ENCODE data around the gene MYPN.
A peak's percentile ranks its signal among the peaks of the same experiment; 100 is the strongest.

- peak in 1 of 3 donors; percentile 9 for TF ChIP-seq CTCF (IDR thresholded peaks at IDR 0.05)
- TF ChIP-seq POLR2AphosphoS5 (IDR thresholded peaks at IDR 0.05), result no peak
- no peak for TF ChIP-seq POLR2A (IDR thresholded peaks at IDR 0.05)
Observed at GRCh38 chr10:68208424-68209042, 99.2 kb downstream of the MYPN start.
